HL-60 (cell line): ENCODE measurements around the gene NOTCH2.

Experiments used
- CTCF ChIP-seq: IDR thresholded peaks from one replicate; pipeline ENCODE4 v1.5.1; 2011; ENCODE audit warnings: low read length, control low read depth, inconsistent platforms; ENCODE audit not compliant: insufficient read depth
- GABPA ChIP-seq: IDR thresholded peaks from 2 replicates; pipeline ENCODE4 v1.6.1; 2012; ENCODE audit warnings: low read depth
- REST ChIP-seq: IDR thresholded peaks from 2 replicates; pipeline ENCODE4 v1.6.1; 2012; ENCODE audit warnings: low read depth; ENCODE audit not compliant: insufficient replicate concordance

GRCh38 chr1:119981986-119982815, 87.3 kb downstream of the NOTCH2 start:
- TF ChIP-seq CTCF: no peak
- no peak for TF ChIP-seq GABPA
- no peak for TF ChIP-seq REST
